ENCODE measurements around the gene SIRPG.

SIRPG gene

GRCh38 chr20:1588533-1589460 is 68.8 kb downstream of the SIRPG start:
- no peak for DNase-seq

GRCh38 chr20:1587781-1588532 is 69.6 kb downstream of the SIRPG start:
- no peak for DNase-seq

- no peak for DNase-seq
These were observed 78.1 kb downstream of the SIRPG start for GRCh38 chr20:1579488-1579887.

Measured in fibroblast of skin of abdomen (primary cell).